GM23338 (cell line): Measurements from ENCODE around the gene RPRD1A. TPM values are rescaled to one million over a fixed set of nuclear protein-coding genes. Genes with fewer than 3 reads are reported as not detected.

Experiments
- ATAC-seq: fragments of 200-7000 bp; cut with Tn5 transposase; 3 replicates; pipeline ENCODE4 v1.9.1; 2020
- DNase-seq: peaks from one replicate; pipeline ENCODE4 v3.0.0-alpha.2; 2015; ENCODE audit warnings: low spot score
- H2AFZ ChIP-seq: fragments of 200-600 bp; sonication (generic); 2 replicates; pipeline ENCODE4 v1.8.0; 2016; ENCODE audit warnings: antibody characterized with exemption, mild to moderate bottlenecking, moderate library complexity
- H3F3A ChIP-seq: fragments of 200-600 bp; sonication (generic); replicated peaks from 2 replicates; pipeline ENCODE4 v1.8.0; 2017; ENCODE audit warnings: antibody characterized with exemption, mixed run types, low read depth
- H3K27ac ChIP-seq: fragments of 200-600 bp; sonication (generic); 2 replicates; pipeline ENCODE4 v1.6.1; 2016; ENCODE audit warnings: low read depth
- H3K27me3 ChIP-seq: fragments of 200-600 bp; sonication (generic); 2 replicates; pipeline ENCODE4 v1.8.0; 2016; ENCODE audit warnings: mild to moderate bottlenecking, mixed run types, moderate library complexity; ENCODE audit not compliant: insufficient read depth
- H3K36me3 ChIP-seq: fragments of 200-600 bp; sonication (generic); 2 replicates; pipeline ENCODE4 v1.8.0; 2016; ENCODE audit warnings: mild to moderate bottlenecking; ENCODE audit not compliant: insufficient read depth
- H3K4me1 ChIP-seq: fragments of 200-600 bp; sonication (generic); 2 replicates; pipeline ENCODE4 v1.8.0; 2016; ENCODE audit warnings: mild to moderate bottlenecking, moderate library complexity; ENCODE audit not compliant: insufficient read depth
- H3K4me2 ChIP-seq: fragments of 200-600 bp; sonication (generic); 2 replicates; pipeline ENCODE4 v1.7.1; 2017; ENCODE audit warnings: mixed run types
- H3K4me3 ChIP-seq: fragments of 200-600 bp; sonication (generic); 2 replicates; pipeline ENCODE4 v1.6.1; 2016; ENCODE audit warnings: mixed run types
- H3K79me2 ChIP-seq: fragments of 200-600 bp; sonication (generic); replicated peaks from 2 replicates; pipeline ENCODE4 v1.8.0; 2017; ENCODE audit warnings: mild to moderate bottlenecking; ENCODE audit not compliant: insufficient read depth
- H3K9me2 ChIP-seq: fragments of 200-600 bp; sonication (generic); 2 replicates; pipeline ENCODE4 v1.8.0; 2017; ENCODE audit not compliant: insufficient read depth
- H4K20me1 ChIP-seq: fragments of 200-600 bp; sonication (generic); replicated peaks from 2 replicates; pipeline ENCODE4 v1.8.0; 2017; ENCODE audit warnings: mild to moderate bottlenecking; ENCODE audit not compliant: insufficient read depth
- H3K27ac Mint-ChIP-seq: 2 replicates; pipeline ENCODE4 v1.8.0; 2020; ENCODE audit warnings: inconsistent platforms, mild to moderate bottlenecking, moderate library complexity, mixed read lengths
- H3K27me3 Mint-ChIP-seq: 3 replicates; pipeline ENCODE4 v1.8.0; 2022; ENCODE audit warnings: low read depth, mild to moderate bottlenecking, moderate library complexity, mixed read lengths, inconsistent platforms; ENCODE audit not compliant: insufficient read depth, poor library complexity
- H3K36me3 Mint-ChIP-seq: 3 replicates; pipeline ENCODE4 v1.8.0; 2021; ENCODE audit warnings: low read depth, mild to moderate bottlenecking, inconsistent platforms, moderate library complexity, mixed read lengths
- H3K4me1 Mint-ChIP-seq: 3 replicates; pipeline ENCODE4 v1.8.0; 2020; ENCODE audit warnings: mild to moderate bottlenecking, inconsistent platforms, mixed read lengths
- H3K4me3 Mint-ChIP-seq: 3 replicates; pipeline ENCODE4 v1.8.0; 2021; ENCODE audit warnings: moderate library complexity, mild to moderate bottlenecking, inconsistent platforms, mixed read lengths
- H3K9me3 Mint-ChIP-seq: 3 replicates; pipeline ENCODE4 v1.8.0; 2020; ENCODE audit warnings: moderate library complexity, mild to moderate bottlenecking, inconsistent platforms, mixed read lengths
- CREB1 ChIP-seq: fragments of 250-450 bp; sonication (Bioruptor Pico); IDR thresholded peaks from 2 replicates; pipeline ENCODE4 v1.5.0; 2020; ENCODE audit warnings: low read depth, mild to moderate bottlenecking, moderate library complexity
- EZH2 ChIP-seq: fragments of 200-600 bp; sonication (generic); IDR thresholded peaks from one replicate; pipeline ENCODE4 v1.8.0; 2017; ENCODE audit warnings: antibody characterized with exemption, mild to moderate bottlenecking, low read depth; ENCODE audit not compliant: unreplicated experiment
- EZH2phosphoT487 ChIP-seq: fragments of 200-600 bp; sonication (generic); IDR thresholded peaks from one replicate; pipeline ENCODE4 v1.8.1; 2018; ENCODE audit warnings: antibody characterized with exemption; ENCODE audit not compliant: unreplicated experiment
- JUNB ChIP-seq: IDR thresholded peaks from one replicate; pipeline ENCODE4 v1.6.1; 2016; ENCODE audit warnings: antibody characterized with exemption; ENCODE audit not compliant: unreplicated experiment
- NANOG ChIP-seq: IDR thresholded peaks from 2 replicates; pipeline ENCODE4 v1.6.1; 2016; ENCODE audit warnings: antibody characterized with exemption, borderline replicate concordance
- POLR2AphosphoS5 ChIP-seq: IDR thresholded peaks from 2 replicates; pipeline ENCODE4 v1.6.1; 2016; ENCODE audit warnings: antibody characterized with exemption, low read depth
- STAT1 ChIP-seq: IDR thresholded peaks from one replicate; pipeline ENCODE4 v1.6.1; 2016; ENCODE audit warnings: antibody characterized with exemption; ENCODE audit not compliant: unreplicated experiment
- ZNF114 ChIP-seq: fragments of 250-450 bp; sonication (Bioruptor Pico); IDR thresholded peaks from 2 replicates; pipeline ENCODE4 v1.5.0; 2020; ENCODE audit warnings: mild to moderate bottlenecking, moderate library complexity
- ZNF331 ChIP-seq: fragments of 250-450 bp; sonication (Bioruptor Pico); IDR thresholded peaks from 2 replicates; pipeline ENCODE4 v1.5.0; 2020; ENCODE audit warnings: low read depth, mild to moderate bottlenecking, moderate library complexity
- polyA plus RNA-seq: library from polyadenylated mRNA; unstranded; fragments of >200 nt; fragmentation: Nextera tagmentation; extraction: Ambion mirVana; gene quantifications from 2 replicates; pipeline ENCODE4 v1.2.1, GENCODE V29; 2016
- total RNA-seq: library from RNA; depleted of rRNA; stranded (reverse); fragments of >200 nt; shearing (Covaris generic); gene quantifications from 2 replicates; pipeline ENCODE4 v1.2.3, GENCODE V29; 2014
- TF ChIP-seq, protein P1 (sequence below): IDR thresholded peaks from one replicate; pipeline ENCODE4 v1.6.1; 2018; ENCODE audit warnings: antibody characterized with exemption; ENCODE audit not compliant: unreplicated experiment
- TF ChIP-seq, protein P2 (sequence below): IDR thresholded peaks from 2 replicates; pipeline ENCODE4 v1.6.1; 2016; ENCODE audit warnings: antibody characterized with exemption
- TF ChIP-seq, protein P3 (sequence below): fragments of 250-450 bp; sonication (Bioruptor Pico); IDR thresholded peaks from 2 replicates; pipeline ENCODE4 v1.5.0; 2020; ENCODE audit warnings: mild to moderate bottlenecking, moderate library complexity
- TF ChIP-seq, protein P4 (sequence below), 2 experiments: fragments of 200-600 bp in 1 of 2; sonication (generic) in 1 of 2; conservative IDR thresholded peaks; 2 replicates each; pipeline versions ENCODE4 v1.5.1 to v1.6.1; 2016 to 2017; ENCODE audit warnings: antibody characterized with exemption in 2 of 2, low read depth in 2 of 2, mild to moderate bottlenecking in 2 of 2, moderate library complexity in 1 of 2

Gene RPRD1A
- total and polyA plus RNA-seq, 2 experiments from 2014 or later = 67.9 to 157 TPM

DNA sequence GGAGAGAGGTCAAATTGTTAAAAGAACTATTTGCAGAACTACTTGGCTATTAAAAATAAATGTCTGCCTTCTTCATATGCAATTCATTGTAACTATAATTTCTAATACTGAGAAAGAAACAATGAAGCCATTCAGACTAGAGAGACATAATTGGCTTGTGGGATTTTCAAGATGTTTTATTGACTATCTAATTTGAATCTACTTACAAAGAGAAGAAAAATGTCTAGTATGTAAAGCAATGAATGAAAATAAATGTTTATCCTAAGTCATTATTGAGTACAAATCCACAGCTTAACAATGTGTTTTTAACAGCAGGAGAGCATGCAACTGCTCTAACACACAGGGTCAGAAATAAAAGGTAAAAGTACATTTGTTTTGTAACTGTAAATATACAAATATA is 75.7 kb downstream of the RPRD1A start:
- Histone ChIP-seq H3K27me3 (no peaks in the 10 kb centered on the region), H3F3A (no peaks in the 10 kb centered on the region), H3K79me2 (no peaks in the 10 kb centered on the region), H3K9me2 (no peaks in the 10 kb centered on the region), H2AFZ (no peak overlapping the region), H4K20me1 (no peaks in the 10 kb centered on the region), H3K4me1 (no peaks in the 10 kb centered on the region), H3K4me3 (no peak overlapping the region), H3K4me2 (no peak overlapping the region), H3K27ac (no peak overlapping the region), H3K36me3 (no peaks in the 10 kb centered on the region; the same call in 1 of the 2 replicates)
- no peak overlapping the region for H3K4me3 Mint-ChIP-seq
- no peaks in the 10 kb centered on the region for H3K36me3 Mint-ChIP-seq
- H3K4me1 Mint-ChIP-seq = no peaks in the 10 kb centered on the region
- H3K27ac Mint-ChIP-seq = no peak overlapping the region
- TF ChIP-seq, protein P1, sequence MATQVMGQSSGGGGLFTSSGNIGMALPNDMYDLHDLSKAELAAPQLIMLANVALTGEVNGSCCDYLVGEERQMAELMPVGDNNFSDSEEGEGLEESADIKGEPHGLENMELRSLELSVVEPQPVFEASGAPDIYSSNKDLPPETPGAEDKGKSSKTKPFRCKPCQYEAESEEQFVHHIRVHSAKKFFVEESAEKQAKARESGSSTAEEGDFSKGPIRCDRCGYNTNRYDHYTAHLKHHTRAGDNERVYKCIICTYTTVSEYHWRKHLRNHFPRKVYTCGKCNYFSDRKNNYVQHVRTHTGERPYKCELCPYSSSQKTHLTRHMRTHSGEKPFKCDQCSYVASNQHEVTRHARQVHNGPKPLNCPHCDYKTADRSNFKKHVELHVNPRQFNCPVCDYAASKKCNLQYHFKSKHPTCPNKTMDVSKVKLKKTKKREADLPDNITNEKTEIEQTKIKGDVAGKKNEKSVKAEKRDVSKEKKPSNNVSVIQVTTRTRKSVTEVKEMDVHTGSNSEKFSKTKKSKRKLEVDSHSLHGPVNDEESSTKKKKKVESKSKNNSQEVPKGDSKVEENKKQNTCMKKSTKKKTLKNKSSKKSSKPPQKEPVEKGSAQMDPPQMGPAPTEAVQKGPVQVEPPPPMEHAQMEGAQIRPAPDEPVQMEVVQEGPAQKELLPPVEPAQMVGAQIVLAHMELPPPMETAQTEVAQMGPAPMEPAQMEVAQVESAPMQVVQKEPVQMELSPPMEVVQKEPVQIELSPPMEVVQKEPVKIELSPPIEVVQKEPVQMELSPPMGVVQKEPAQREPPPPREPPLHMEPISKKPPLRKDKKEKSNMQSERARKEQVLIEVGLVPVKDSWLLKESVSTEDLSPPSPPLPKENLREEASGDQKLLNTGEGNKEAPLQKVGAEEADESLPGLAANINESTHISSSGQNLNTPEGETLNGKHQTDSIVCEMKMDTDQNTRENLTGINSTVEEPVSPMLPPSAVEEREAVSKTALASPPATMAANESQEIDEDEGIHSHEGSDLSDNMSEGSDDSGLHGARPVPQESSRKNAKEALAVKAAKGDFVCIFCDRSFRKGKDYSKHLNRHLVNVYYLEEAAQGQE = no peak
- TF ChIP-seq ZNF114 (CRISPR knock-in tag) = no peak
- TF ChIP-seq NANOG = no peak
- TF ChIP-seq EZH2 = no peak
- no peak for TF ChIP-seq EZH2phosphoT487
- TF ChIP-seq STAT1 = no peak
- TF ChIP-seq, protein P2, sequence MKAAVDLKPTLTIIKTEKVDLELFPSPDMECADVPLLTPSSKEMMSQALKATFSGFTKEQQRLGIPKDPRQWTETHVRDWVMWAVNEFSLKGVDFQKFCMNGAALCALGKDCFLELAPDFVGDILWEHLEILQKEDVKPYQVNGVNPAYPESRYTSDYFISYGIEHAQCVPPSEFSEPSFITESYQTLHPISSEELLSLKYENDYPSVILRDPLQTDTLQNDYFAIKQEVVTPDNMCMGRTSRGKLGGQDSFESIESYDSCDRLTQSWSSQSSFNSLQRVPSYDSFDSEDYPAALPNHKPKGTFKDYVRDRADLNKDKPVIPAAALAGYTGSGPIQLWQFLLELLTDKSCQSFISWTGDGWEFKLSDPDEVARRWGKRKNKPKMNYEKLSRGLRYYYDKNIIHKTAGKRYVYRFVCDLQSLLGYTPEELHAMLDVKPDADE = no peak
- no peak for TF ChIP-seq JUNB
- TF ChIP-seq CREB1 (CRISPR knock-in tag) = no peak
- TF ChIP-seq, protein P3, sequence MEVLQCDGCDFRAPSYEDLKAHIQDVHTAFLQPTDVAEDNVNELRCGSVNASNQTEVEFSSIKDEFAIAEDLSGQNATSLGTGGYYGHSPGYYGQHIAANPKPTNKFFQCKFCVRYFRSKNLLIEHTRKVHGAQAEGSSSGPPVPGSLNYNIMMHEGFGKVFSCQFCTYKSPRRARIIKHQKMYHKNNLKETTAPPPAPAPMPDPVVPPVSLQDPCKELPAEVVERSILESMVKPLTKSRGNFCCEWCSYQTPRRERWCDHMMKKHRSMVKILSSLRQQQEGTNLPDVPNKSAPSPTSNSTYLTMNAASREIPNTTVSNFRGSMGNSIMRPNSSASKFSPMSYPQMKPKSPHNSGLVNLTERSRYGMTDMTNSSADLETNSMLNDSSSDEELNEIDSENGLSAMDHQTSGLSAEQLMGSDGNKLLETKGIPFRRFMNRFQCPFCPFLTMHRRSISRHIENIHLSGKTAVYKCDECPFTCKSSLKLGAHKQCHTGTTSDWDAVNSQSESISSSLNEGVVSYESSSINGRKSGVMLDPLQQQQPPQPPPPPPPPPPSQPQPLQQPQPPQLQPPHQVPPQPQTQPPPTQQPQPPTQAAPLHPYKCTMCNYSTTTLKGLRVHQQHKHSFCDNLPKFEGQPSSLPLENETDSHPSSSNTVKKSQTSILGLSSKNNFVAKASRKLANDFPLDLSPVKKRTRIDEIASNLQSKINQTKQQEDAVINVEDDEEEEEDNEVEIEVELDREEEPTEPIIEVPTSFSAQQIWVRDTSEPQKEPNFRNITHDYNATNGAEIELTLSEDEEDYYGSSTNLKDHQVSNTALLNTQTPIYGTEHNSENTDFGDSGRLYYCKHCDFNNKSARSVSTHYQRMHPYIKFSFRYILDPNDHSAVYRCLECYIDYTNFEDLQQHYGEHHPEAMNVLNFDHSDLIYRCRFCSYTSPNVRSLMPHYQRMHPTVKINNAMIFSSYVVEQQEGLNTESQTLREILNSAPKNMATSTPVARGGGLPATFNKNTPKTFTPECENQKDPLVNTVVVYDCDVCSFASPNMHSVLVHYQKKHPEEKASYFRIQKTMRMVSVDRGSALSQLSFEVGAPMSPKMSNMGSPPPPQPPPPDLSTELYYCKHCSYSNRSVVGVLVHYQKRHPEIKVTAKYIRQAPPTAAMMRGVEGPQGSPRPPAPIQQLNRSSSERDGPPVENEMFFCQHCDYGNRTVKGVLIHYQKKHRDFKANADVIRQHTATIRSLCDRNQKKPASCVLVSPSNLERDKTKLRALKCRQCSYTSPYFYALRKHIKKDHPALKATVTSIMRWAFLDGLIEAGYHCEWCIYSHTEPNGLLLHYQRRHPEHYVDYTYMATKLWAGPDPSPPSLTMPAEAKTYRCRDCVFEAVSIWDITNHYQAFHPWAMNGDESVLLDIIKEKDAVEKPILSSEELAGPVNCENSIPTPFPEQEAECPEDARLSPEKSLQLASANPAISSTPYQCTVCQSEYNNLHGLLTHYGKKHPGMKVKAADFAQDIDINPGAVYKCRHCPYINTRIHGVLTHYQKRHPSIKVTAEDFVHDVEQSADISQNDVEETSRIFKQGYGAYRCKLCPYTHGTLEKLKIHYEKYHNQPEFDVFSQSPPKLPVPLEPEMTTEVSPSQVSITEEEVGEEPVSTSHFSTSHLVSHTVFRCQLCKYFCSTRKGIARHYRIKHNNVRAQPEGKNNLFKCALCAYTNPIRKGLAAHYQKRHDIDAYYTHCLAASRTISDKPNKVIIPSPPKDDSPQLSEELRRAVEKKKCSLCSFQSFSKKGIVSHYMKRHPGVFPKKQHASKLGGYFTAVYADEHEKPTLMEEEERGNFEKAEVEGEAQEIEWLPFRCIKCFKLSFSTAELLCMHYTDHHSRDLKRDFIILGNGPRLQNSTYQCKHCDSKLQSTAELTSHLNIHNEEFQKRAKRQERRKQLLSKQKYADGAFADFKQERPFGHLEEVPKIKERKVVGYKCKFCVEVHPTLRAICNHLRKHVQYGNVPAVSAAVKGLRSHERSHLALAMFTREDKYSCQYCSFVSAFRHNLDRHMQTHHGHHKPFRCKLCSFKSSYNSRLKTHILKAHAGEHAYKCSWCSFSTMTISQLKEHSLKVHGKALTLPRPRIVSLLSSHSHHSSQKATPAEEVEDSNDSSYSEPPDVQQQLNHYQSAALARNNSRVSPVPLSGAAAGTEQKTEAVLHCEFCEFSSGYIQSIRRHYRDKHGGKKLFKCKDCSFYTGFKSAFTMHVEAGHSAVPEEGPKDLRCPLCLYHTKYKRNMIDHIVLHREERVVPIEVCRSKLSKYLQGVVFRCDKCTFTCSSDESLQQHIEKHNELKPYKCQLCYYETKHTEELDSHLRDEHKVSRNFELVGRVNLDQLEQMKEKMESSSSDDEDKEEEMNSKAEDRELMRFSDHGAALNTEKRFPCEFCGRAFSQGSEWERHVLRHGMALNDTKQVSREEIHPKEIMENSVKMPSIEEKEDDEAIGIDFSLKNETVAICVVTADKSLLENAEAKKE (CRISPR knock-in tag) = no peak
- TF ChIP-seq, protein P4, sequence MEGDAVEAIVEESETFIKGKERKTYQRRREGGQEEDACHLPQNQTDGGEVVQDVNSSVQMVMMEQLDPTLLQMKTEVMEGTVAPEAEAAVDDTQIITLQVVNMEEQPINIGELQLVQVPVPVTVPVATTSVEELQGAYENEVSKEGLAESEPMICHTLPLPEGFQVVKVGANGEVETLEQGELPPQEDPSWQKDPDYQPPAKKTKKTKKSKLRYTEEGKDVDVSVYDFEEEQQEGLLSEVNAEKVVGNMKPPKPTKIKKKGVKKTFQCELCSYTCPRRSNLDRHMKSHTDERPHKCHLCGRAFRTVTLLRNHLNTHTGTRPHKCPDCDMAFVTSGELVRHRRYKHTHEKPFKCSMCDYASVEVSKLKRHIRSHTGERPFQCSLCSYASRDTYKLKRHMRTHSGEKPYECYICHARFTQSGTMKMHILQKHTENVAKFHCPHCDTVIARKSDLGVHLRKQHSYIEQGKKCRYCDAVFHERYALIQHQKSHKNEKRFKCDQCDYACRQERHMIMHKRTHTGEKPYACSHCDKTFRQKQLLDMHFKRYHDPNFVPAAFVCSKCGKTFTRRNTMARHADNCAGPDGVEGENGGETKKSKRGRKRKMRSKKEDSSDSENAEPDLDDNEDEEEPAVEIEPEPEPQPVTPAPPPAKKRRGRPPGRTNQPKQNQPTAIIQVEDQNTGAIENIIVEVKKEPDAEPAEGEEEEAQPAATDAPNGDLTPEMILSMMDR (conservative IDR thresholded peaks at IDR 0.05; ENCODE audit: low read depth in 2 of 2) = no peak
- TF ChIP-seq ZNF331 (CRISPR knock-in tag) = no peak
- no peak for TF ChIP-seq POLR2AphosphoS5
- no peaks in the 10 kb centered on the region for H3K9me3 Mint-ChIP-seq
- DNase-seq (no peak), ATAC-seq (no peak)
- peaks cover 3% of the 10 kb centered on the region for H3K27me3 Mint-ChIP-seq
